ENCODE data around the gene REELD1.

- TF ChIP-seq CTCF (IDR thresholded peaks at IDR 0.05; ENCODE audit: poor library complexity, severe bottlenecking) (no peak), POLR2AphosphoS5 (IDR thresholded peaks at IDR 0.05) (no peak), EP300 (conservative IDR thresholded peaks at IDR 0.05; ENCODE audit: poor library complexity, severe bottlenecking) (no peak), TAF1 (IDR thresholded peaks at IDR 0.05; ENCODE audit: low read depth) (no peak), RAD21 (conservative IDR thresholded peaks at IDR 0.05) (no peak), MXI1 (conservative IDR thresholded peaks at IDR 0.05; ENCODE audit: poor library complexity, severe bottlenecking) (no peak), EZH2 (IDR thresholded peaks at IDR 0.05; ENCODE audit: borderline replicate concordance, insufficient read depth, low read length, poor library complexity, severe bottlenecking) (no peak)
Measured at GRCh38 chr4:146246381-146246780, 32.0 kb downstream of the REELD1 start.
